Brain microvascular endothelial cell (primary cell): Measurements from ENCODE around the gene CNGA1.
"Not testable (repeated sequence)": the region's sequence is repeated elsewhere in the genome, so short reads cannot be mapped to it uniquely, and the experiment has no call there.

Experiments
- DNase-seq: peaks from one replicate; pipeline ENCODE4 v3.0.0-alpha.2; 2020
- H3K27ac ChIP-seq: fragments of 250-450 bp; sonication (Bioruptor Pico); 2 replicates; pipeline ENCODE4 v1.5.1; 2020; ENCODE audit warnings: mild to moderate bottlenecking, moderate library complexity
- H3K27me3 ChIP-seq: fragments of 250-450 bp; sonication (Bioruptor Pico); replicated peaks from 2 replicates; pipeline ENCODE4 v1.5.1; 2020; ENCODE audit warnings: mild to moderate bottlenecking
- H3K36me3 ChIP-seq: fragments of 250-450 bp; sonication (Bioruptor Pico); replicated peaks from 2 replicates; pipeline ENCODE4 v1.5.1; 2020; ENCODE audit warnings: mild to moderate bottlenecking
- H3K4me3 ChIP-seq: 2 replicates; pipeline ENCODE4 v1.5.1; 2011; ENCODE audit warnings: low read depth, mild to moderate bottlenecking, control low read depth, low read length, moderate library complexity
- CTCF ChIP-seq: IDR thresholded peaks from 2 replicates; pipeline ENCODE4 v1.5.1; 2011; ENCODE audit warnings: low read depth, mild to moderate bottlenecking, moderate library complexity, low read length, control low read depth, inconsistent platforms; ENCODE audit errors: missing control alignments
- in situ Hi-C: cut with HindIII; loops from 2 replicates; pipeline ENCODE4 v1.10.0; 2017; ENCODE audit warnings: low sequenced_read_pairs, low pct_ligation_motif_present

The CNGA1 gene

GRCh38 chr4:48008021-48008596 lies 8.4 kb downstream of the CNGA1 start:
- TF ChIP-seq CTCF = no peak
- Histone ChIP-seq H3K27ac (no peak overlapping the region), H3K4me3 (no peak overlapping the region), H3K27me3 (no peaks in the 10 kb centered on the region), H3K36me3 (no peaks in the 10 kb centered on the region)
- in situ Hi-C loops = no loop called here
- no peak for DNase-seq

- no peak for DNase-seq
- Histone ChIP-seq H3K27me3 (no peaks in the 10 kb centered on the region), H3K4me3 (no peak overlapping the region), H3K36me3 (no peaks in the 10 kb centered on the region), H3K27ac (no peak overlapping the region)
- in situ Hi-C loops = no loop called here
- TF ChIP-seq CTCF = no peak
Measured at GRCh38 chr4:48005781-48006180, 10.7 kb downstream of the CNGA1 start.

GRCh38 chr4:48003568-48003967 lies 12.9 kb downstream of the CNGA1 start:
- in situ Hi-C loops, H3K4me3 ChIP-seq, H3K27ac ChIP-seq, H3K27me3 ChIP-seq, H3K36me3 ChIP-seq: not testable (repeated sequence)
- peak; percentile 45 for DNase-seq
- TF ChIP-seq CTCF = peak; percentile 62

- TF ChIP-seq CTCF = no peak
- Histone ChIP-seq H3K27ac (no peak overlapping the region), H3K4me3 (no peak overlapping the region), H3K27me3 (no peaks in the 10 kb centered on the region), H3K36me3 (no peaks in the 10 kb centered on the region)
- in situ Hi-C loops = no loop called here
- no peak for DNase-seq
Measured at GRCh38 chr4:48002267-48002666, 14.2 kb downstream of the CNGA1 start.

- H3K27ac ChIP-seq = no peak overlapping the region
- TF ChIP-seq CTCF = no peak
- H3K27me3 ChIP-seq = no peaks in the 10 kb centered on the region
- no peaks in the 10 kb centered on the region for H3K36me3 ChIP-seq
- in situ Hi-C loops = no loop called here
- DNase-seq = no peak
- no peak overlapping the region for H3K4me3 ChIP-seq
Measured at GRCh38 chr4:47996021-47996420, 20.5 kb downstream of the CNGA1 start.

- in situ Hi-C loops, H3K27me3 ChIP-seq, H3K36me3 ChIP-seq, H3K4me3 ChIP-seq, DNase-seq, H3K27ac ChIP-seq: not testable (repeated sequence)
Measured at GRCh38 chr4:47992475-47992874, 24.0 kb downstream of the CNGA1 start.
